GM10266 (cell line): ENCODE data around the gene OR8S1.
"Not testable (repeated sequence)": the region's sequence is repeated elsewhere in the genome, so short reads cannot be mapped to it uniquely, and the experiment has no call there.

Experiments used
- DNase-seq: peaks from one replicate; pipeline ENCODE4 v3.0.0; 2012; ENCODE audit errors: extremely low spot score
- TF ChIP-seq, protein P1 (sequence below): IDR thresholded peaks from 2 replicates; pipeline ENCODE4 v1.5.1; 2012; ENCODE audit warnings: mild to moderate bottlenecking, low read depth; ENCODE audit not compliant: control insufficient read depth, insufficient read depth; ENCODE audit errors: missing control alignments

Gene OR8S1

DNA sequence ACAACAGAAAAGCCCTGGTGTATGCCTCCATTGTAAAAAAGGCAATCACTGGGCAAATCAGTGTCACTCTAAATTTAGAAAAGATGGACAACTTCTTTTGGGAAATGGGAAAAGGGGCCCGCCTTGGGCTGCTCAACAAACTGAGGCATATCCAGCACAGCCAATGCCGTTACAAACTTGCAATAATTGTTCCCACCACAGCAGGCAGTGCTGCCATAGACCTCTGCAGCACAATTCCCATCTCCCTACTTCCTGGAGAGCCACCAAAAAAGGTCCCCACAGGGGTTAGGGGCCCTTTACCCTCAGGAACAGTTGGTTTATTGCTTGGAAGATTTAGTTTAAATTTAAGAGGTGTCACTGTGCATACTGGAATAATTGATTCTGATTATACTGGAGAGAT is 16.4 kb upstream of the OR8S1 start:
- no peak for DNase-seq
- TF ChIP-seq, protein P1, sequence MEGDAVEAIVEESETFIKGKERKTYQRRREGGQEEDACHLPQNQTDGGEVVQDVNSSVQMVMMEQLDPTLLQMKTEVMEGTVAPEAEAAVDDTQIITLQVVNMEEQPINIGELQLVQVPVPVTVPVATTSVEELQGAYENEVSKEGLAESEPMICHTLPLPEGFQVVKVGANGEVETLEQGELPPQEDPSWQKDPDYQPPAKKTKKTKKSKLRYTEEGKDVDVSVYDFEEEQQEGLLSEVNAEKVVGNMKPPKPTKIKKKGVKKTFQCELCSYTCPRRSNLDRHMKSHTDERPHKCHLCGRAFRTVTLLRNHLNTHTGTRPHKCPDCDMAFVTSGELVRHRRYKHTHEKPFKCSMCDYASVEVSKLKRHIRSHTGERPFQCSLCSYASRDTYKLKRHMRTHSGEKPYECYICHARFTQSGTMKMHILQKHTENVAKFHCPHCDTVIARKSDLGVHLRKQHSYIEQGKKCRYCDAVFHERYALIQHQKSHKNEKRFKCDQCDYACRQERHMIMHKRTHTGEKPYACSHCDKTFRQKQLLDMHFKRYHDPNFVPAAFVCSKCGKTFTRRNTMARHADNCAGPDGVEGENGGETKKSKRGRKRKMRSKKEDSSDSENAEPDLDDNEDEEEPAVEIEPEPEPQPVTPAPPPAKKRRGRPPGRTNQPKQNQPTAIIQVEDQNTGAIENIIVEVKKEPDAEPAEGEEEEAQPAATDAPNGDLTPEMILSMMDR, result no peak

DNA sequence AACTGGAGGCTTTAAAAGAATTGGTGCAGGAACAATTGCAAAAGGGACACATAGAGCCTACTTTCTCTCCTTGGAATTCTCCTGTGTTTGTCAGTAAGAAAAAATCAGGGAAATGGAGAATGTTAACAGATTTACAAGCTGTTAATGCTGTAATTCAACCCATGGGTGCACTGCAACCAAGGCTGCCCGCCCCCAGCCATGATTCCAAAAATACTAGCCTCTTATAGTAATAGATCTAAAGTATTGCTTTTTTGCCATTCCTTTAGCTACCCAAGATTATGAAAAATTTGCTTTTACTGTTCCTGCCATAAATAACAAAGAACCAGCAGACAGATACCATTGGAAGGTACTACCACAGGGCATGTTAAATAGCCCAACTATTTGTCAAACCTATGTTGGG is 15.3 kb upstream of the OR8S1 start:
- TF ChIP-seq, protein P1, result no peak
- no peak for DNase-seq

DNA sequence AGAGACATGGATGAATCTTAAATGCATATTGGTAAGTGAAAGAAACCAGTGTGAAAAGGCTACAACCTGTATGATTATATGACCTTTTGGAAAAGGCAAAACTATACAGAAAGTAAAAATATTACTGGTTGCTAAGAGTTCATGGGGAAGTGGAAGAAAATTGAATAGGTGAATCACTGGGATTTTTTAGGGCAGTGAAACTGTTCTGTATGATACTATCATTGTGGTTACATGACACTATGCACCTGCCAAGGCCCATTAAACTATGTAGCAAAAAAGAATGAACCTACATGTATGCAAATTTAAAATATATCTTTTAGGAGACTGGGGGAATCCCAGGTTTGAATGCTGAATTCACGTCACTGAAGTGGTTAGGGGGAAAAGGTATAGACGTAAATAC is 12.6 kb upstream of the OR8S1 start:
- TF ChIP-seq, protein P1, result no peak

DNA sequence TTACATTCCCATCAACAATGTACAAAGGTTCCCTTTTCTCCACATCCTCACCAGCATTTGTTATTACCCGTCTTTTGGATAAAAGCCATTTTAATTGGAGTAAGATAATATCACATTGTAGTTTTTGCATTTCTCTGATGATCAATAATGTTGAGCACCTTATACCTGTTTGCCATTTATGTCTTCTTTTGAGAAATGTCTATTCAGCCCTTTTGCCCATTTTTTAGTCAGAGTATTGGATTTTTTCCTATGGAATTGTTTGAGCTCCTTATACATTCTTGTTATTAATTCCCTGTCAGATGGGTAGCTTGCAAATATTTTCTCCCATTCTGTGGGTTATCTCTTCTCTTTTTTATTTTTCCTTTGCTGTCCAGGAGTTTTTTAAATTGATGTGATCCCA is 10.7 kb upstream of the OR8S1 start:
- no peak for DNase-seq
- TF ChIP-seq, protein P1, result no peak

More for the DNA sequence above, 12.6 kb upstream of the OR8S1 start:
- peak; percentile 52 for DNase-seq

DNA sequence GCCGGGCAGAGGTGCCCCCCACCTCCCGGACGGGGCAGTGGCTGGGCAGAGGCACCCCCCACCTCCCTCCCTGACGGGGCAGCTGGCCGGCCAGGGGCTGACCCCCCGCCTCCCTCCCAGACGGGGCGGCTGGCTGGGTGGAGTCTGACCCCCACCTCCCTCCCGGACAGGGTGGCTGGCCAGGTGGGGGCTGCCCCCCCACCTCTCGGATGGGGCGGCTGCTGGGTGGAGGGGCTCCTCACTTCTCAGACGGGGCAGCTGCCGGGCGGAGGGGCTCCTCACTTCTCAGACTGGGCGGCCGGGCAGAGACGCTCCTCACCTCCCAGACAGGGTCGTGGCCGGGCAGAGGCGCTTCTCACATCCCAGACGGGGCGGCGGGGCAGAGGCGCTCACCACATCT is 5.1 kb upstream of the OR8S1 start:
- DNase-seq, result not testable (repeated sequence)

DNA sequence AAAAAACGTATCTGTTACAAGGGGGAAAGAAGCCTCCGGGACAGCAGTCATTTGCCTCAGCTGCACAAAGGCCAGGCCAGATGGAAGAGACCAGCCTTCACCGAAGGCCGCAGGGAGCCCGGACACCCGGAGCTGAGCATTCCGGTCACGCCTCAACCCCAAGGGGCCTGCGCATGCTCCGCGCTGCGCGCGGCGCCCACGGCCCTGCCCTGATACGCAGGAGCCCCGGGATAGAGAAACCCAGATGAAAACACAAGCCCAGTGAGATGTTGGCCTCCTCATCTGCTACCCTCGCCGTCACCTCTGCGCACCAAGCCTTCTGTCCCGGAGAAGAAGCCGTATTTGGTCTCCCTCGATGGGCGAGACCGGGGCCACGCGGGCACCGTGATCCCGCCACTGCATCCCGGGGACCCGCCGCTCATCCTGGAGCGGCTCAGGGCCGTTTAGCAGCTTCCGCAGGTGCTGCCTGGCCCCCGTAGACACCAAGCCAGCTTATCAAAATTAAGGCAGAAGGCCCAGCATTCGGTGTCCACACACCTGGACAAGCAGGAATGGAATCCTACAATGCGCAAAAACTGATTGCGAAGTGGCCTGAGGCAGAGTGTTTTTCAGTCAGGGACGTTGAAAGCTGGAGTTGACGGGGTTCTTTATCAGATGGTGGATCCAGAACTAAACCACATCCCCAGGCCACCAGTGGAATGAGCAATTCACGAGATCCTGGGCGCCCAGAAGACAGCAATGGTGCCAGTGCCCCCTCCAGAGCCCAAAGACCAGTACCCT is 2.6 kb downstream of the OR8S1 start:
- TF ChIP-seq, protein P1, result no peak
- DNase-seq, result no peak

DNA sequence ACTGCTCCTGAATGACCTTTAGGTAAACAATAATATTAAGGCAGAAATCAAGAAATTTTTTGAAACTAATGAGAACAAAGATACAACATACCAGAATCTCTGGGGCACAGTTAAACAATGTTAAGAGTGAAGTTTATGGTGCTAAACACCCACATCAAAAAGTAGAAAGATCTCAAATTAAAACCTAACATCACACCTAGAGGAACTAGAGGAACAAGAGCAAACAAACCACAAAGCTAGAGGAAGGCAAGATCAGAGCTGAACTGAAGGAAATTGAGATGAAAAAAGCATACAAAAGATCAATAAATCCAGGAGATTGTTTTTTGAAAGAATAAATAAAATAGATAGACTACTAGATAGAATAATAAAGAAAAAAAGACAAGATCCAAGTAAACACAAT is 7.2 kb downstream of the OR8S1 start:
- TF ChIP-seq, protein P1, result no peak
- no peak for DNase-seq

DNA sequence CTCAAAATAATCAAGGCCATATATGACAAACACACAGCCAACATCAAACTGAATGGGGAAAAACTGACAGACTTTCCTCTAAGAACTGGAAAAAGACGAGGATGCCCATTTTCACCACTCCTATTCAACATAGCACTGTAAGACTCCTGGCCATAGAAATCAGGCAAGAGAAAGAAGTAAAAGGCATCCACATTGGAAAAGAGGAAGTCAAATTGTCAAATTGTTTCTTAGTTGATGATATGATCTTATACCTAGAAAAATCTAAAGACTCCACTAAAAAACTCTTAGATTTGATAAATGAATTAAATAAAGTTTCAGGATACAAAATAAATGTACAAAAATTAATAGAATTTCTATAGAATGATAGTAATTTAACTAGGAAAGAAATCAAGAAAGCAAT is 11.2 kb downstream of the OR8S1 start:
- DNase-seq, result no peak
- TF ChIP-seq, protein P1, result no peak
